SK-N-SH treated with all-trans-retinoic acid at 6 μM for 48 hours (cell line): ENCODE measurements around the gene CLBA1.
"Not testable (repeated sequence)": the region's sequence is repeated elsewhere in the genome, so short reads cannot be mapped to it uniquely, and the experiment has no call there.

ENCODE experiments used
- ARNTL ChIP-seq: fragments of 450-650 bp; formaldehyde crosslinking; IDR thresholded peaks from 2 replicates; pipeline ENCODE4 v1.5.0; 2020; ENCODE audit warnings: low read depth, mild to moderate bottlenecking, moderate library complexity, borderline replicate concordance
- CSDC2 ChIP-seq: fragments of 250-450 bp; sonication (Bioruptor Pico); IDR thresholded peaks from 2 replicates; pipeline ENCODE4 v1.5.0; 2020; ENCODE audit warnings: mild to moderate bottlenecking, moderate library complexity
- ESRRG ChIP-seq: fragments of 250-450 bp; sonication (Bioruptor Pico); IDR thresholded peaks from 2 replicates; pipeline ENCODE4 v1.6.1; 2021; ENCODE audit warnings: mild to moderate bottlenecking
- RARB ChIP-seq: fragments of 250-450 bp; sonication (Bioruptor Pico); IDR thresholded peaks from 2 replicates; pipeline ENCODE4 v1.8.0; 2021; ENCODE audit warnings: mild to moderate bottlenecking, moderate library complexity
- SNAI2 ChIP-seq: fragments of 250-450 bp; sonication (Bioruptor Pico); IDR thresholded peaks from 2 replicates; pipeline ENCODE4 v1.5.0; 2020; ENCODE audit warnings: mild to moderate bottlenecking, moderate library complexity
- TCF4 ChIP-seq: fragments of 250-450 bp; sonication (Bioruptor Pico); IDR thresholded peaks from 2 replicates; pipeline ENCODE4 v1.8.0; 2021; ENCODE audit warnings: mild to moderate bottlenecking, moderate library complexity, borderline replicate concordance
- ZFP3 ChIP-seq: fragments of 250-450 bp; sonication (Bioruptor Pico); IDR thresholded peaks from 2 replicates; pipeline ENCODE4 v1.5.0; 2020; ENCODE audit warnings: mild to moderate bottlenecking, moderate library complexity
- ZNF565 ChIP-seq: fragments of 450-650 bp; formaldehyde crosslinking; conservative IDR thresholded peaks from 2 replicates; pipeline ENCODE4 v1.5.0; 2020; ENCODE audit warnings: low read depth, mild to moderate bottlenecking, moderate library complexity
- ZNF70 ChIP-seq: fragments of 450-650 bp; formaldehyde crosslinking; IDR thresholded peaks from 2 replicates; pipeline ENCODE4 v1.5.0; 2020; ENCODE audit warnings: mild to moderate bottlenecking, moderate library complexity
- TF ChIP-seq, protein P1 (sequence below): fragments of 250-450 bp; sonication (Bioruptor Pico); IDR thresholded peaks from 2 replicates; pipeline ENCODE4 v1.5.1; 2020; ENCODE audit warnings: low read depth, mild to moderate bottlenecking, moderate library complexity
- TF ChIP-seq, protein P2 (sequence below): fragments of 250-450 bp; sonication (Bioruptor Pico); IDR thresholded peaks from 2 replicates; pipeline ENCODE4 v1.8.0; 2020; ENCODE audit warnings: mild to moderate bottlenecking, moderate library complexity, borderline replicate concordance
- TF ChIP-seq, protein P3 (sequence below): fragments of 250-450 bp; sonication (Bioruptor Pico); IDR thresholded peaks from 2 replicates; pipeline ENCODE4 v1.5.1; 2021; ENCODE audit warnings: mild to moderate bottlenecking, moderate library complexity

DNA sequence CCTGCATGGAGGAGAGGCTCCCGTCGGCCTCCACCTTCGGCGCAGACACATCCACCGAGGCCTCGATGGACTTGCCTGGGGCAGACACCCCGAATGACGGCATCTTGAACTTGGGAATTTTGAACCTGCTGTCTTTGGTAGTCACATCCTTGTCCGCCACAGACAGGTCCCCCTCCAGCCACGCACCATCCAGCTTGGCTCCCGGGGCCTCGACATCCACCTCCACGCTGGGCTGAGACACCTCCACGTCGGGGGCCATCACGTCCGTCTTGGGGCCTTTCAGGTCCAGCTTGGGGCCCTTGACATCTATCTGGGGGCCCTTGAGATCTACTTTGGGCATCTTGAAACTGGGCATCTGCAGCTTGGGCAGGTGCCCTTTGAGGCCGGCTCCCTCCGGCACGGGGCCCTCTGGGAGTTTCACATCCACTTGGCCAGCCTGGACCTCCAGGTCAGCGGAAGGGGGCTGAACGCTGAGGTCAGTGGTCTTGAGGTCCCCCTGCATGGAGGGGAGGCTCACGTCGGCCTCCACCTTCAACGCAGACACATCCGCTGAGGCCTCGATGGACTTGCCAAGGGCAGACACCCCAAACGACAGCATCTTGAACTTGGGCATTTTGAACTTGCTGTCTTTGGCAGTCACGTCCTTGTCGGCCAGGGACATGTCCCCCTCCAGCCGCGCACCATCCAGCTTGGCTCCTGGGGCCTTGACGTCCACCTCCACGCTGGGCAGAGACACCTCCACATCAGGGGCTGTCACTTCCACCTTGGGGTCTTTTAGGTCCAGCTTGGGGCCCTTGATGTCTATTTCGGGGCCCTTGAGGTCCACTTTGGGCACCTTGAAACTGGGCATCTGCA lies 37.5 kb upstream of the CLBA1 start:
- TF ChIP-seq, protein P1, sequence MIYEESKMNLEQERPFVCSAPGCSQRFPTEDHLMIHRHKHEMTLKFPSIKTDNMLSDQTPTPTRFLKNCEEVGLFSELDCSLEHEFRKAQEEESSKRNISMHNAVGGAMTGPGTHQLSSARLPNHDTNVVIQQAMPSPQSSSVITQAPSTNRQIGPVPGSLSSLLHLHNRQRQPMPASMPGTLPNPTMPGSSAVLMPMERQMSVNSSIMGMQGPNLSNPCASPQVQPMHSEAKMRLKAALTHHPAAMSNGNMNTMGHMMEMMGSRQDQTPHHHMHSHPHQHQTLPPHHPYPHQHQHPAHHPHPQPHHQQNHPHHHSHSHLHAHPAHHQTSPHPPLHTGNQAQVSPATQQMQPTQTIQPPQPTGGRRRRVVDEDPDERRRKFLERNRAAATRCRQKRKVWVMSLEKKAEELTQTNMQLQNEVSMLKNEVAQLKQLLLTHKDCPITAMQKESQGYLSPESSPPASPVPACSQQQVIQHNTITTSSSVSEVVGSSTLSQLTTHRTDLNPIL (CRISPR knock-in tag): not testable (repeated sequence)
- TF ChIP-seq SNAI2 (CRISPR knock-in tag); ZNF70; TCF4 (CRISPR knock-in tag); CSDC2 (CRISPR knock-in tag); RARB; ZNF565 (CRISPR knock-in tag); ZFP3 (CRISPR knock-in tag); ESRRG (CRISPR knock-in tag); ARNTL: not testable (repeated sequence)
- TF ChIP-seq, protein P2, sequence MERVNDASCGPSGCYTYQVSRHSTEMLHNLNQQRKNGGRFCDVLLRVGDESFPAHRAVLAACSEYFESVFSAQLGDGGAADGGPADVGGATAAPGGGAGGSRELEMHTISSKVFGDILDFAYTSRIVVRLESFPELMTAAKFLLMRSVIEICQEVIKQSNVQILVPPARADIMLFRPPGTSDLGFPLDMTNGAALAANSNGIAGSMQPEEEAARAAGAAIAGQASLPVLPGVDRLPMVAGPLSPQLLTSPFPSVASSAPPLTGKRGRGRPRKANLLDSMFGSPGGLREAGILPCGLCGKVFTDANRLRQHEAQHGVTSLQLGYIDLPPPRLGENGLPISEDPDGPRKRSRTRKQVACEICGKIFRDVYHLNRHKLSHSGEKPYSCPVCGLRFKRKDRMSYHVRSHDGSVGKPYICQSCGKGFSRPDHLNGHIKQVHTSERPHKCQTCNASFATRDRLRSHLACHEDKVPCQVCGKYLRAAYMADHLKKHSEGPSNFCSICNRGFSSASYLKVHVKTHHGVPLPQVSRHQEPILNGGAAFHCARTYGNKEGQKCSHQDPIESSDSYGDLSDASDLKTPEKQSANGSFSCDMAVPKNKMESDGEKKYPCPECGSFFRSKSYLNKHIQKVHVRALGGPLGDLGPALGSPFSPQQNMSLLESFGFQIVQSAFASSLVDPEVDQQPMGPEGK (CRISPR knock-in tag): not testable (repeated sequence)
- TF ChIP-seq, protein P3, sequence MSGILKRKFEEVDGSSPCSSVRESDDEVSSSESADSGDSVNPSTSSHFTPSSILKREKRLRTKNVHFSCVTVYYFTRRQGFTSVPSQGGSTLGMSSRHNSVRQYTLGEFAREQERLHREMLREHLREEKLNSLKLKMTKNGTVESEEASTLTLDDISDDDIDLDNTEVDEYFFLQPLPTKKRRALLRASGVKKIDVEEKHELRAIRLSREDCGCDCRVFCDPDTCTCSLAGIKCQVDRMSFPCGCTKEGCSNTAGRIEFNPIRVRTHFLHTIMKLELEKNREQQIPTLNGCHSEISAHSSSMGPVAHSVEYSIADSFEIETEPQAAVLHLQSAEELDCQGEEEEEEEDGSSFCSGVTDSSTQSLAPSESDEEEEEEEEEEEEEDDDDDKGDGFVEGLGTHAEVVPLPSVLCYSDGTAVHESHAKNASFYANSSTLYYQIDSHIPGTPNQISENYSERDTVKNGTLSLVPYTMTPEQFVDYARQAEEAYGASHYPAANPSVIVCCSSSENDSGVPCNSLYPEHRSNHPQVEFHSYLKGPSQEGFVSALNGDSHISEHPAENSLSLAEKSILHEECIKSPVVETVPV (CRISPR knock-in tag): not testable (repeated sequence)
